Stimulated activated CD4-positive, alpha-beta T cell treated with anti-CD3 and anti-CD28 coated beads, TNF-alpha, amount 100 ng/mL, for 24 hours (primary cell): ENCODE data around the gene CCDC86.
"Not testable (repeated sequence)": the region's sequence is repeated elsewhere in the genome, so short reads cannot be mapped to it uniquely, and the experiment has no call there.

ENCODE experiments used
- DNase-seq, 3 experiments: peaks; one replicate each; pipeline ENCODE4 v3.0.0-alpha.2; 2020; ENCODE audit warnings: low read depth in 3 of 3

CCDC86 gene, protein sequence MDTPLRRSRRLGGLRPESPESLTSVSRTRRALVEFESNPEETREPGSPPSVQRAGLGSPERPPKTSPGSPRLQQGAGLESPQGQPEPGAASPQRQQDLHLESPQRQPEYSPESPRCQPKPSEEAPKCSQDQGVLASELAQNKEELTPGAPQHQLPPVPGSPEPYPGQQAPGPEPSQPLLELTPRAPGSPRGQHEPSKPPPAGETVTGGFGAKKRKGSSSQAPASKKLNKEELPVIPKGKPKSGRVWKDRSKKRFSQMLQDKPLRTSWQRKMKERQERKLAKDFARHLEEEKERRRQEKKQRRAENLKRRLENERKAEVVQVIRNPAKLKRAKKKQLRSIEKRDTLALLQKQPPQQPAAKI

DNA sequence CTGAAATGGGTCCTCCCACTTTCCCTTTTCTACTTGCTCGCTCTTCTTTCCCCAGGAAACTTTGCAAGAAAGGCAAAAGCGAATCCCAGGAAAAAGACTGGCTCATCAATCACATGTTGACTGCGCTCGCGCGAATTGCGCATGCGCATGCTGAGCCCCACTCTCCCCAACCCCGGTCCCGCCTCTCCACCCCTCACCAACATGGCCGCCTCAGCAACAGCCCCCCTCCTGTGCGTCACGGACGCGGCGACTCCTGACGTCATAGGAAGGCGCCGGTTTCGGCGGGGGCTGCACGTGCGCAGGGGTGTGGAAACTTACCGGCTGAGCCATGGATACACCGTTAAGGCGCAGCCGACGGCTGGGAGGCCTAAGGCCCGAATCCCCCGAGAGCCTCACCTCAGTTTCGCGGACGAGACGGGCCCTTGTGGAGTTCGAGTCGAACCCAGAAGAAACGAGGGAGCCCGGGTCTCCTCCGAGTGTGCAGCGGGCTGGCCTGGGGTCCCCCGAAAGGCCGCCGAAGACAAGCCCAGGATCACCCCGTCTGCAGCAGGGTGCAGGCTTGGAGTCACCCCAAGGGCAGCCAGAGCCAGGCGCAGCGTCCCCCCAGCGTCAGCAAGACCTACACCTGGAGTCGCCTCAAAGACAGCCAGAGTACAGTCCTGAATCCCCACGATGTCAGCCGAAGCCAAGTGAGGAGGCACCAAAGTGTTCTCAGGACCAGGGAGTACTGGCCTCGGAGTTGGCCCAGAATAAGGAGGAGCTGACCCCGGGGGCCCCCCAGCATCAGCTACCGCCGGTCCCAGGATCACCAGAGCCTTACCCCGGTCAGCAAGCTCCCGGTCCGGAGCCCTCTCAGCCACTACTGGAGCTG, at the start of gene CCDC86:
Gene CCDC86, plus strand, starts transcription at position 317 of the 871 bp plus-strand sequence. Its CDS starts 12 bp downstream, at position 329.
- peak; percentile 98 for DNase-seq

DNA sequence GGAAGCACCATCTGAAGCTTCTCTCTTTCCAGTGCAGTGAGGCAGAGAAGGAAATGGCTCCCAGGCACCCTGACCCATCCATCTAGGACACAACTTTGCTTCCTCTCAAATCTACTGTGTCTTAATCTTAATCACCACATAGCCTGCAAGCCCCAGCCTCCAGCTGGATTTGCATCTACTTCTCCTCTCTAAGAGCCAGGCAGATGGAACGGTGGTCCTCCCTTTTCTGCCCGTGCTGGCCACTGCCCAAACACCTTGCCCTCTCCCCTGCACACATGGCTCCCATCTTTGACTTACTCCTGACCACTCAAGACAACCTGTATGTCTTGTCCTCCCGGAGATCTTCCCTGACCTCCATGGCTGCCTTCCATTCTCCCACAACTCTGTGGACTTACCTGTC, 49.4 kb upstream of the CCDC86 start:
- no peak for DNase-seq

DNA sequence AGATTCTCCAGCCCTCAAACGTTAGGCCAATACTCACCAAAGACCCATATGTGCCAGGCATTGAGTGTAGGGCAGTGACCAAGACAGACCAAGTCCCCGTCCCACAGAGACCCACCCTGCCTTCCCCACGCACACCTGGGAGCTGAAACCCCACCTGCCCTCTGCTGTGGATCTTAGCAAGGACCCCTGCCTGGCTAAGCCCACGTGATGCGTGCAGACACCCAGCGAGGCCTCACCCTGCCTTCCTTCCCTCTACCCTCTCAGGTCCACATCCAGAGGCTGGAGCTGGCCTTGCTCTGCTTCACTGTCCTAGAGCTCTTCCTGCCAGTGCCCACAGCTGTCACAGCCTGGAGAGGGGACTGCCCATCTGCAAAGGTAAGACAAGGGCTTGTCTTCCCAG, 46.6 kb upstream of the CCDC86 start:
- no peak for DNase-seq

DNA sequence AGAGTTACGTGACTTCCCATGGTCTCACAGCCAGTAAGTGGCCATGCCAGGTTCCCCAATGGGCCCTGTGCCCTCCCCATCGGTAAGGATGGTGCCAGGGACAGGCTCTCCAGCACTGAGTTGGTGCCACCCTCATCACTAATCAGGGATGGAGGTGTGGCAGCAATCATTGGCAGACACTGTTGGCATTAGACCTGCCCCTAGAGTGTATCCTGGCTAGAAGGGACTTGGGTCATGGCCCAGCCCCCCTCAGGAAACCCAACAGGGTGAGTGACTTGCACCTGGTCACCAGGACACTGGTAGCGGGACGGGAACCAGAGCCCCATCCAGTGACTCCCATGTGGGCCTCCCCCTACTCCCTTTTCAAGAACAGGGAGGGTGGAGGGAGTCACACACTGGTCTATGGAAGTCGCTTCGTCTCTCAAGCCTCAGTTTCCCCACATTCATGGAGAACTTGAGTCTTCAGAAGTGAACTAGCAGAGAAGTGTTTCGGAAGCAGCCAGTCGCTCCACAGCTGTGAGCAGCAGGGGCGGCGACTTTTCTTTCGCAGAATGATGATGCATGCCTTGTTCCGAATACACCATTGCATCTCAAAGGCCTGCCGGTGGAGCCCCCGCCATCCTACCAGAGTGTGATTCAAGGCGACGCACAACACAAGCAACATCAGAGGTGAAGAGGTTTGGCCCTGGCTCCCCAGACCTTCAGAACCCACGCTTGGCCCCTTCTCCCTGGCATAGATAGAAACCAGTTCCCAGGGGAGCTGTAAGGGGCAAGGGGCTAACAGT, 43.9 kb upstream of the CCDC86 start:
- DNase-seq: no peak

DNA sequence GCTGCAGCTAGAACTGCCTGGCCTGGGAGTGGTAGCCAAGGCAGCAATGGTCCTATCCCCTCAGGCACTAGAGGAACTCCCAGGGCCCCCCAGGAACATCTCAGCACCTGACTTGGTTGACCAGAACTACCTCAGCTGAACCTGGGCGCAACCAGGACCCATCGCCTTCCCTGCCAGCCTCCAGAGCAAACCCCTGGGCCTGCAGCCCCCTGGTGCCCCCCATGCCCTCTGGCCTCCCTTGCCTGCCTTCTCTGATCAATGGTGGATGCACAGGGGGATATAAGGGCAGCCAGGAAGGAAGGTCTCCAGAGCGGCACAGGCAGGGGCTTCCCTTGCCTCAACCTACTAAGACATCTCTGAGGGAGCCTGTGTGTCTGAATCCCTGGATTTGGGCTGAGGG, 43.3 kb upstream of the CCDC86 start:
- DNase-seq: no peak

DNA sequence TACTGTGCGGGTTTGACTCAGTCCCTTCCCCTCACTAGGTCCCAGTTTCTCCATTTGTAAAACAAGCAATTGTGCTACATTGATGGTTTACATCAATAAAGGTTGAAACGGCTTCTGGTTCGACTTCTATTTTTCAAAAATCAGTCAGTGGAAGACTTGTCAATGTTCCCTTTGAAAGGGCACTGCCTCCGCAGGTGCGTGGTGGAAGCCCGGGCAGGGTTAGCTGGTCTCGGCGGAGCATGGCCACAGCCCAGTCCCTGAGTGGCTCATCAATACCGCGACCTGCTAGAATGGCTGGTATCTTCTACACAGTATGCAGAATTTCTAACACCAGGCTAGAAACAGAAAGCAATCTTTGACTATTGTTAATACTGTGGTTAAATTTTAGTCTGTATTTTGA, 40.7 kb upstream of the CCDC86 start:
- no peak for DNase-seq

DNA sequence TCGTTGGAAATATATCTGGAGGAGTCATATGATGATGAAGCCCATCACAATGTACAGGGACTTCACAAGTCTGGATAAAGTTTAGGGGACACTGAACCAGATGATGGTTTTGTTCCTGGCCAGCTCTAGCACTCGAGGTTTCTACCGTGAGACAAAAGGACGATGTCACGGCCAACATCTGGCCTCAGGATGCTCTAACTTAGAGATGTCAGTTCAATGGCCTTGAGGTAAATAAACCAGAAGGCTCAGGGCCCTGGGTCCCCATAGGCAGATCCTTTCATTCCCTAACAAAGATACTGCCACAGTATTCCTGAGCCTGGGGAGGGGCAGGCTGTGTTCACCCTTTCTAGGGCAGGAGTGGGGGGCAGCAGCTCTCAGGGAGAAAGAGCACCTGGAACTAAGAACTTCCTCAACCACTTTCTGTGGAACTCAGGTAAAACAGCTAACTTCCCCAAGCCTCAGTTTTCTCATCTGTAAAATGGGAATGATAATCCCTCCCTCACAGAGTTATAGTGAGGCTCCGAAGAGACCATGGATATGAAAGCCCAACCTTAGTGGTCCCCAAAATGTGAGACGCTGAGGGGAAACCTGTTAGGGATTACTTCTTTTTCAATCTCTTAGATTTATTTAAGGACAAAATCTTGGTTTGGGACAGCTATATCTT, 38.5 kb upstream of the CCDC86 start:
- no peak for DNase-seq

DNA sequence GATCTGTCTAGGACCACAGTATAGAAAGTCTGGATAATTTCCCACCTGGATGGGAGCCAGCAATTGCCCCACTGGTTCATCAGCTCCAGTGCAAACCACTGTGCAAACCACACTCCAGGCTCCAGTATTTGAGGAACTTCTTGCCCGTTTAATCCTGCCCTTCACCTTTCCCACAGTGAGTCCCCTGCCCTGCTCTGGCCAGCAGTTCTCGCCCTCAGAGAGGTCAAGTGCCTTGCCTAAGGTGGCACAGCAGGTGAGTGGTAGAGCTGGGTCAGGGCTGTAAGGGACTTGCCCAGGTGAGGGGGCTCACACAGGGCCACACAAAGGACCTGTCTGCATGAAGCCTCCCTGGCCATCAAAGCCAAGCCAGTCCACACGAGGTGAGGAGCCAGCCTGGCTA, 32.7 kb upstream of the CCDC86 start:
- DNase-seq: no peak

GRCh38 chr11:60809691-60810090, 32.2 kb upstream of the CCDC86 start:
- no peak for DNase-seq

DNA sequence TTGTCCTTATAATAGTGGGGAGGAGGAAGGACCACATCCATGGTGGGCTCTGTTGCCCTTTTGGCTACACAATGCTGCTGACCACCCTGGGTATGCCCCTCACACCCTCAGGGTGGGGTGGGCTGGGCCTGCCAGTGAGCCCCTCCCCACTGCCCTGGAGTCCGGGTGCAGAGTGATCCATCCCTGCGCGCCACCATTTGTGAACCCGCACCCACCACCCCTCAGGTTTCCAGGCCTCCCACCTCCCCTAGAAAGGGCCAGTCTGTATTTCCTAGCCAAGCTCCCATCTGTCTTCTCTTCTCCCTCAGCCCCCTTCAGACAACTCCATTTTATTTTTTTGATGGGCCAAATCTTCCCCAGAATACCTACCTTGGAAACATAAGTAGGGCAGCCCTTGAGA, 31.8 kb upstream of the CCDC86 start:
- no peak for DNase-seq

- DNase-seq: no peak
Measured at GRCh38 chr11:60810569-60810968, 31.3 kb upstream of the CCDC86 start.

- DNase-seq: no peak
Measured at GRCh38 chr11:60813324-60813723, 28.6 kb upstream of the CCDC86 start.

DNA sequence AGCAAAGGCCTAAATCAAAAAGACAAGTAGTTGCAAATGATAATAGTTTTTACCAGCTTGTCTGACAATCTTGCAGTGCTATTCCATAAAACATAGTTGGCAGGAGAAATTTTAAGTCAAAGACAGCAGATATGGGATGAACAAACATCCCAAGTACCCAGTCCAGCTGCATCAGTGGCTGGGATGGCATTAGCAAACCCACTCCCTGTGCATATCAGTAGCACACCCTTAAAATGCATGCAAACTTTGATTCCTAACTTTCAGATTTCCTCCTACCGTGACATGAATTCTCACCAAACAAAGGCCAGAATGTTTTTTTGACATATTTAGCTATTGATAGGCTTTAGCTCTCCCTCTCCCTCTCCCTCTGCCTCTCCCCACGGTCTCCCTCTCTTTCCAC, 27.8 kb upstream of the CCDC86 start:
- no peak for DNase-seq

DNA sequence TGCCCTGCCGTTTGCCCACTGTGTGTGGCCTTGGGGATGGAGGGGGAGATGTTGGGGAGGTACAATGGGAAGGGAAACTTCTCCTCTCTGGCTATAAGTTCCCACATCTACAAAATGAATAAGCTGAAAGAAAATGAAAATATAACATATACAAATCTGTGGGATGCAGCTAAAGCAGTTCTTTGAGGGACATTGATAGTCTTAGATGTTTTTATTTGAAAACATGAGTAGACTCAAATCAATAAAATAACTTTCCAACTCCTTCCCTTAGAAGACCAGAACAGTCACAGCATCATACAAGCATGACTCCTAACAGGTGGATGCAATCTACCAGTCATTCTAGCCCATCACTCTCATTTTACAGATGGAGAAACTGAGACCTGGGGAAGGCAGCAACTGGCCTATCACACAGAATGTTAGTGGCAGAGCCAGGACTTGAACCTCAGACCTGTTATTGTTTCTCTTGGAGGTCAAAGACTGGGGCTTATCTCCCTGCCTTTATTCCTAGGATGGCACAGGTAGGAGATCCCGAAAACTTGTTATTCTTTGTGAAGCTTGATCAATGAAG, 25.2 kb upstream of the CCDC86 start:
- no peak for DNase-seq

- DNase-seq: no peak
Measured at GRCh38 chr11:60818057-60818456, 23.9 kb upstream of the CCDC86 start.

GRCh38 chr11:60821827-60822599, 19.9 kb upstream of the CCDC86 start:
- no peak for DNase-seq

DNA sequence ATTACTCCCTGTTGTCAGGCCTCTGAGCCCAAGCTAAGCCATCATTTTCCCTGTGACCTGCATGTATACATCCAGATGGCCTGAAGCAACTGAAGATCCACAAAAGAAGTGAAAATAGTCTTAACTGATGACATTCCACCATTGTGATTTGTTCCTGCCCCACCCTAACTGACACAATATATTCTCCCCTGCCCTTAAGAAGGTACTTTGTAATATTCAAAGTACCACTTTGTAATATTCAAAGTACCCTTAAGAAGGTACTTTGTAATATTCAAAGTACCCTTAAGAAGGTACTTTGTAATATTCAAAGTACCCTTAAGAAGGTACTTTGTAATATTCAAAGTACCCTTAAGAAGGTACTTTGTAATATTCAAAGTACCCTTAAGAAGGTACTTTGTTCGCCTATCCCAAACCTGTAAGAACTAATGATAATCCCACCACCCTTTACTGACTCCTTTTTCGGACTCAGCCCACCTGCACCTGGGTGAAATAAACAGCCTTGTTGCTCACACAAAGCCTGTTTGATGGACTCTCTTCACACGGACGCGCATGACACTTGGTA, 18.1 kb upstream of the CCDC86 start:
- not testable (repeated sequence) for DNase-seq

DNA sequence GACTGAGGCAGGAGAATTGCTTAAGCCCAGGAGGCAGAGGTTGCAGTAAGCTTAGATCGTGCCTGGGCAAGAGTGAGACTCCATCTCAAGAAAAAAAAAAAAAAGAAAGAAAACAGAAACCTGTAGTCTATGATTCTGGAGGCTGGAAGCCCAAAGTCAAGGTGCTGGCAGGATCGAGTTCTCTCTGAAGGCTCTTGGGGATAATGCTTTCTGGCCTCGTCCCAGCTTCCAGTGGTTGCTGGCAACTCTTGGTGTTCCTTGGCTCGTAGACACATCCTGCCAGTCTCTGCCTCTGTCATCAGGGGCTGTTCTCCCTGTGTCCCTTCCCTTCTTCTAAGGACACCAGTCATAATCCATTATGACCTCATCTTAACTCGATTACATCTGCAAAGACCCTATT, 16.8 kb upstream of the CCDC86 start:
- no peak for DNase-seq

- DNase-seq: no peak
Measured at GRCh38 chr11:60825790-60826189, 16.1 kb upstream of the CCDC86 start.

- DNase-seq: peak in 1 of 3 experiments; percentile 13
Measured at GRCh38 chr11:60830478-60831142, 11.3 kb upstream of the CCDC86 start.
